HCT116 (cell line): ENCODE results near the gene CCT5.

ENCODE experiments used
- POLR2A ChIP-seq: IDR thresholded peaks from 2 replicates; pipeline ENCODE4 v1.7.0; 2011; ENCODE audit warnings: borderline replicate concordance; ENCODE audit not compliant: insufficient read depth, insufficient read length; ENCODE audit errors: extremely low read depth
- POLR2AphosphoS5 ChIP-seq: IDR thresholded peaks from 2 replicates; pipeline ENCODE4 v1.6.1; 2011; ENCODE audit warnings: mild to moderate bottlenecking, low read depth, low read length, moderate library complexity
- TF ChIP-seq, protein P1 (sequence below): IDR thresholded peaks from 2 replicates; pipeline ENCODE4 v1.6.1; 2012; ENCODE audit warnings: low read depth
- TF ChIP-seq, protein P2 (sequence below), 3 experiments: fragments of 200-600 bp in 1 of 3; sonication (generic) in 1 of 3; IDR thresholded peaks in 2 of 3; conservative IDR thresholded peaks in 1 of 3; 2 replicates each; pipeline ENCODE4 v1.5.1; 2012 to 2017; ENCODE audit warnings: low read depth in 2 of 3, low read length in 2 of 3, antibody characterized with exemption in 1 of 3, borderline replicate concordance in 1 of 3, control low read depth in 1 of 3, mild to moderate bottlenecking in 1 of 3, mixed read lengths in 1 of 3, mixed run types in 1 of 3, moderate library complexity in 1 of 3; ENCODE audit not compliant: insufficient read depth in 1 of 3

DNA sequence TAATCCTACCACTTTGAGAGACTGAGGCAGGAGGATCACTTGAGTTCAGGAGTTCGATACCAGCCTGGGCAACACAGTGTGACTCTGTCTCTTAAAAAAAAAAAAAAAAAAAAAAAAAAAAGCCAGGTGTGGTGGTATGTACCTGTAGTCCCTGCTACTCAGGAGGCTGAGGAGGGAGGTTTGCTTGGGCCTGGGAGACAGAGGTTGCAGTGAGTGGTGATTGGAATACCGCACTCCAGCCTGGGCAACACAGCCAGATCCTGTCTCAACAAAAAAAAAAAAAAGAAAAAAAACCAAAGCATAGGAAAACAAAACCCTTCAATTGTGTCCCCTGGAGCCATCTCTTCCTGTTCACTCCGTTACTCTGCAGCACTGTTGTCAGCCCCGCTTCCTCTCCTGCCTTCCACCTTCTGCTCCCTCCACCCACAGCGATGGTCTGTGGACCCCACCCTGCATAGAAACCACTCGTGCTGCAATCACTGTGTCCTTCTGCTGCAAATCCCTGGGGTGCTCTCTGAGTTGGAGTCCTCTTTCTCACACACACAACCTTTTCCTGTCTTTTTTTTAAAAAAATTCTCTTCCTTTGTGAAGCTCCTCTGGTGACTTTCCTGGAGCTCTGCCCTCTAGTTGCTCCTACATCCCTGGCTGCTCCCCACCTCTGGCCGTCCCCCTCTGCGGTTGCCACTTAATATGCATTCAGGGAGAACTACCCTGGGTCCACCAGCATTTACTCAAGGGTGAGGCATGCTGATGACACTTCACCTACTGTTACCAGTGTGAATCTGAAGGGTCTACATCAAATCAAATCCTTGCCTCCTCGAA, 22.2 kb downstream of the CCT5 start:
- TF ChIP-seq POLR2AphosphoS5 (no peak), POLR2A (no peak)
- TF ChIP-seq, protein P1, sequence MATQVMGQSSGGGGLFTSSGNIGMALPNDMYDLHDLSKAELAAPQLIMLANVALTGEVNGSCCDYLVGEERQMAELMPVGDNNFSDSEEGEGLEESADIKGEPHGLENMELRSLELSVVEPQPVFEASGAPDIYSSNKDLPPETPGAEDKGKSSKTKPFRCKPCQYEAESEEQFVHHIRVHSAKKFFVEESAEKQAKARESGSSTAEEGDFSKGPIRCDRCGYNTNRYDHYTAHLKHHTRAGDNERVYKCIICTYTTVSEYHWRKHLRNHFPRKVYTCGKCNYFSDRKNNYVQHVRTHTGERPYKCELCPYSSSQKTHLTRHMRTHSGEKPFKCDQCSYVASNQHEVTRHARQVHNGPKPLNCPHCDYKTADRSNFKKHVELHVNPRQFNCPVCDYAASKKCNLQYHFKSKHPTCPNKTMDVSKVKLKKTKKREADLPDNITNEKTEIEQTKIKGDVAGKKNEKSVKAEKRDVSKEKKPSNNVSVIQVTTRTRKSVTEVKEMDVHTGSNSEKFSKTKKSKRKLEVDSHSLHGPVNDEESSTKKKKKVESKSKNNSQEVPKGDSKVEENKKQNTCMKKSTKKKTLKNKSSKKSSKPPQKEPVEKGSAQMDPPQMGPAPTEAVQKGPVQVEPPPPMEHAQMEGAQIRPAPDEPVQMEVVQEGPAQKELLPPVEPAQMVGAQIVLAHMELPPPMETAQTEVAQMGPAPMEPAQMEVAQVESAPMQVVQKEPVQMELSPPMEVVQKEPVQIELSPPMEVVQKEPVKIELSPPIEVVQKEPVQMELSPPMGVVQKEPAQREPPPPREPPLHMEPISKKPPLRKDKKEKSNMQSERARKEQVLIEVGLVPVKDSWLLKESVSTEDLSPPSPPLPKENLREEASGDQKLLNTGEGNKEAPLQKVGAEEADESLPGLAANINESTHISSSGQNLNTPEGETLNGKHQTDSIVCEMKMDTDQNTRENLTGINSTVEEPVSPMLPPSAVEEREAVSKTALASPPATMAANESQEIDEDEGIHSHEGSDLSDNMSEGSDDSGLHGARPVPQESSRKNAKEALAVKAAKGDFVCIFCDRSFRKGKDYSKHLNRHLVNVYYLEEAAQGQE, result no peak
- TF ChIP-seq, protein P2, sequence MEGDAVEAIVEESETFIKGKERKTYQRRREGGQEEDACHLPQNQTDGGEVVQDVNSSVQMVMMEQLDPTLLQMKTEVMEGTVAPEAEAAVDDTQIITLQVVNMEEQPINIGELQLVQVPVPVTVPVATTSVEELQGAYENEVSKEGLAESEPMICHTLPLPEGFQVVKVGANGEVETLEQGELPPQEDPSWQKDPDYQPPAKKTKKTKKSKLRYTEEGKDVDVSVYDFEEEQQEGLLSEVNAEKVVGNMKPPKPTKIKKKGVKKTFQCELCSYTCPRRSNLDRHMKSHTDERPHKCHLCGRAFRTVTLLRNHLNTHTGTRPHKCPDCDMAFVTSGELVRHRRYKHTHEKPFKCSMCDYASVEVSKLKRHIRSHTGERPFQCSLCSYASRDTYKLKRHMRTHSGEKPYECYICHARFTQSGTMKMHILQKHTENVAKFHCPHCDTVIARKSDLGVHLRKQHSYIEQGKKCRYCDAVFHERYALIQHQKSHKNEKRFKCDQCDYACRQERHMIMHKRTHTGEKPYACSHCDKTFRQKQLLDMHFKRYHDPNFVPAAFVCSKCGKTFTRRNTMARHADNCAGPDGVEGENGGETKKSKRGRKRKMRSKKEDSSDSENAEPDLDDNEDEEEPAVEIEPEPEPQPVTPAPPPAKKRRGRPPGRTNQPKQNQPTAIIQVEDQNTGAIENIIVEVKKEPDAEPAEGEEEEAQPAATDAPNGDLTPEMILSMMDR (IDR thresholded peaks at IDR 0.05 in 2 of 3, conservative IDR thresholded peaks at IDR 0.05 in 1 of 3; ENCODE audit: borderline replicate concordance in 1 of 3, insufficient read depth in 1 of 3, low read depth in 2 of 3, low read length in 2 of 3), result no peak
